Naive thymus-derived CD4-positive, alpha-beta T cell (primary cell): ENCODE measurements around the gene LTA. TPM values are rescaled to one million over a fixed set of nuclear protein-coding genes. Genes with fewer than 3 reads are reported as not detected.
A peak's percentile ranks its signal among the peaks of the same experiment; 100 is the strongest.

ENCODE experiments used
- ATAC-seq: fragments of 150-1000 bp; cut with Tn5 transposase; 2 replicates; pipeline ENCODE4 v1.10.0; 2021; ENCODE audit warnings: mild to moderate bottlenecking, moderate library complexity
- CTCF ChIA-PET: fragments of 350-600 bp; sonication (Branson Sonifier 250); formaldehyde crosslinking; loops from one replicate; lab custom pipeline; 2021; ENCODE audit warnings: antibody characterized with exemption; lab: Charles Lee
- POLR2A ChIA-PET: fragments of 350-600 bp; sonication (Branson Sonifier 250); formaldehyde crosslinking; loops from one replicate; lab custom pipeline; 2021; ENCODE audit warnings: antibody characterized with exemption, inconsistent platforms; lab: Charles Lee
- DNase-seq, 9 donors: peaks; one replicate each; pipeline versions ENCODE4 v3.0.0 to v3.0.0-alpha.2; 2020 to 2022; ENCODE audit warnings: mixed read lengths in 1 of 9
- H3K27ac ChIP-seq: one replicate; pipeline ENCODE4 v1.7.0; 2013; ENCODE audit warnings: mild to moderate bottlenecking, low read depth, low read length, moderate library complexity
- H3K27me3 ChIP-seq, 2 donors: one replicate each; pipeline ENCODE4 v1.7.0; 2013; ENCODE audit warnings: low read length in 2 of 2, mild to moderate bottlenecking in 2 of 2, moderate library complexity in 2 of 2; ENCODE audit not compliant: control insufficient read depth in 2 of 2, insufficient read depth in 2 of 2
- H3K36me3 ChIP-seq, 3 experiments: 1 replicate in 2 of 3; 2 replicates in 1 of 3; pipeline ENCODE4 v1.7.0; 2013; ENCODE audit warnings: low read length in 3 of 3, mild to moderate bottlenecking in 3 of 3, moderate library complexity in 1 of 3; ENCODE audit not compliant: insufficient read depth in 3 of 3, control insufficient read depth in 2 of 3
- H3K4me1 ChIP-seq, 2 donors: one replicate each; pipeline ENCODE4 v1.7.0; 2013; ENCODE audit warnings: low read length in 2 of 2, mild to moderate bottlenecking in 2 of 2, moderate library complexity in 1 of 2; ENCODE audit not compliant: control insufficient read depth in 2 of 2, insufficient read depth in 2 of 2
- H3K4me3 ChIP-seq: 2 replicates; pipeline ENCODE4 v1.7.0; 2013; ENCODE audit warnings: mild to moderate bottlenecking, low read length
- H3K9me3 ChIP-seq, 3 experiments: 1 replicate in 2 of 3; 2 replicates in 1 of 3; pipeline ENCODE4 v1.7.0; 2013; ENCODE audit warnings: low read length in 3 of 3; ENCODE audit not compliant: control insufficient read depth in 2 of 3
- H3K27ac Mint-ChIP-seq, 9 donors: one replicate each; pipeline ENCODE4 v1.8.0; 2020 to 2022; ENCODE audit warnings: mixed read lengths in 9 of 9, mild to moderate bottlenecking in 8 of 9, moderate library complexity in 5 of 9, inconsistent platforms in 2 of 9
- H3K27me3 Mint-ChIP-seq, 5 donors: one replicate each; pipeline ENCODE4 v1.8.0; 2021 to 2022; ENCODE audit warnings: mixed read lengths in 5 of 5, mild to moderate bottlenecking in 1 of 5
- H3K36me3 Mint-ChIP-seq, 5 donors: one replicate each; pipeline ENCODE4 v1.8.0; 2020 to 2022; ENCODE audit warnings: mixed read lengths in 5 of 5, mild to moderate bottlenecking in 3 of 5, inconsistent platforms in 1 of 5
- H3K4me1 Mint-ChIP-seq, 7 donors: one replicate each; pipeline ENCODE4 v1.8.0; 2020 to 2022; ENCODE audit warnings: mixed read lengths in 7 of 7, mild to moderate bottlenecking in 3 of 7, inconsistent platforms in 1 of 7
- H3K4me3 Mint-ChIP-seq, 10 donors: one replicate each; pipeline ENCODE4 v1.8.0; 2020 to 2022; ENCODE audit warnings: mild to moderate bottlenecking in 10 of 10, mixed read lengths in 10 of 10, moderate library complexity in 6 of 10, inconsistent platforms in 2 of 10
- H3K9me3 Mint-ChIP-seq, 11 donors: one replicate each; pipeline ENCODE4 v1.8.0; 2020 to 2022; ENCODE audit warnings: mixed read lengths in 11 of 11, mild to moderate bottlenecking in 4 of 11, inconsistent platforms in 1 of 11, moderate library complexity in 1 of 11
- intact Hi-C, 2 donors: fragments of 100-400 bp; cut with micrococcal nuclease; formaldehyde crosslinking; loops; one replicate each; pipeline ENCODE4 v1.15.1; 2023
- polyA plus RNA-seq, 2 donors: library from polyadenylated mRNA; unstranded; fragments of 300-500 nt; fragmentation: Illumina TruSeq; gene quantifications; one replicate each; pipeline ENCODE4 v1.2.3, GENCODE V29; 2021
- total RNA-seq, 6 experiments: library from RNA in 5 of 6; stranded (reverse) in 5 of 6; gene quantifications; 1 replicate in 5 of 6; 2 replicates in 1 of 6; pipeline ENCODE4 v1.2.3 and lab custom pipeline; 2021 to 2026

The LTA gene
- total and polyA plus RNA-seq, 7 experiments from 2014 or later, result 12.3 to 110 (median 20.7) TPM

DNA sequence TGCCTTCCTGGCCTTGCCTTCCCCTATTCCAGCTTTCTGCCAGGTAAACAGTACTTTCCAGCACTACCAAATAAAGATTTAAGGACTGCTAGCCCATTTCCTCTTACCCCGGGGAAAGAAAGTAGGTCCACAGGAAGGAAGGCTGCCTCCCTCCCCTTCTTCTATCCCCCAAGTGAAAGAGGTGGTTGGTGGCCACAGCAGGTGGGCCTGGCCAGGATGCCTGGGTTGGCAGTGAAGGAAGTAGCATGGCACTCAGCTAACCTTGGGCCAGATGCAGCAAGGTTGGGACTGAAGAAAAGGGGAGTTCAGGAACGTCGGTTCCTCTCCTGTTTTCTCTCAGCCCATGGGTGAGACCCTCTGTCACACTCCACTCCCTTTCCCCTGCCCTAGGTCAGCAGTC lies 15.8 kb upstream of the LTA start:
- POLR2A ChIA-PET, result interaction anchor here (0.6 to 53.8 kb wide), 5 partner anchors 9 to 96 kb away, joined by 3 to 3078 read pairs (median 5); partner anchors contain the start of genes AIF1, BAG6, LST1 and LTA
- CTCF ChIA-PET, result interaction anchor here (0.7 to 13.5 kb wide), 3 partner anchors 24 to 41 kb away, joined by 3 to 298 read pairs (median 57); partner anchors contain the start of genes LST1, LTB, NCR3 and TNF
- peak overlapping the region in 2 of 9 donors; percentile 12 to 21 for H3K27ac Mint-ChIP-seq
- Histone ChIP-seq H3K9me3 (no peaks in the 10 kb centered on the region), H3K4me1 (peaks cover 43 to 50% of the 10 kb centered on the region in 2 donors), H3K27ac (no peak overlapping the region), H3K27me3 (no peaks in the 10 kb centered on the region), H3K36me3 (no peaks in the 10 kb centered on the region), H3K4me3 (no peak overlapping the region)
- H3K4me3 Mint-ChIP-seq, result no peak overlapping the region
- peaks cover 36 to 59% (median 52%) of the 10 kb centered on the region in 7 donors for H3K4me1 Mint-ChIP-seq
- peaks cover 0 to 2% (median 0%) of the 10 kb centered on the region in 5 donors for H3K27me3 Mint-ChIP-seq
- intact Hi-C loops, result no loop called here
- no peak for ATAC-seq
- DNase-seq, result no peak
- H3K36me3 Mint-ChIP-seq, result peaks cover 5 to 37% (median 8%) of the 10 kb centered on the region in 5 donors
- H3K9me3 Mint-ChIP-seq, result no peaks in the 10 kb centered on the region

DNA sequence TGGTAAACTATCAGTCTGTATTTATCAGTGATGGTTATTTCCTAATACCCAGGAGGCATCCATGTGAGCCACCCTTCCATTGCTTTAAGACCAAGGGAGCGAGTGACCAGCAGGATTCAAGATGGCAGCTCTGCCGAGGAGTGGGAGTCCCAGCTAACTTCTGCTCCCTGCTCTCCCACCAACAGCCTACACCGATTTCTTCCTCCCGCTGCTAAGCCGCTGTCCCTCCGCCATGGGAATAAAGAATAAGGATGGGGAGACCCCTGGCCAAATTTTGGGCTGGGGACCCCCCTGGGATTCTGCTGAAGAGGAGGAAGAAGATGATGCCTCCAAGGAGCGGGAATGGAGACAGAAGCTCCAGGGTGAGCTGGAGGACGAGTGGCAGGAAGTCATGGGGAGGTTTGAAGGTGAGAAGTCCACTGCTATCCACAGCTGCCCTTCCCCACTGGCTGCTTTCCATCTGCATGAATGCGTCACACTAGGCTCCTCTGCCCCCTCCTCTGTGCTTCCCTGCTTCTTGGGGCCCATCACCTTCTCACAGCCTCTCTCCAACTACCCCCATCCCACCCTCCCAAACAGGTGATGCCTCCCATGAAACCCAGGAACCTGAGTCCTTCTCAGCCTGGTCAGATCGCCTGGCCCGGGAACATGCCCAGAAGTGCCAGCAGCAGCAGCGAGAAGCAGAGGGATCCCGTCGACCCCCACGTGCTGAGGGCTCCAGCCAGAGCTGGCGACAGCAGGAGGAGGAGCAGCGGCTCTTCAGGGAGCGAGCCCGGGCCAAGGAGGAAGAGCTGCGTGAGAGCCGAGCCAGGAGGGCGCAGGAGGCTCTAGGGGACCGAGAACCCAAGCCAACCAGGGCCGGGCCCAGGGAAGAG lies 14.4 kb upstream of the LTA start:
- no peak for ATAC-seq
- DNase-seq, result no peak
- peak overlapping the region in 7 of 10 donors; percentile 13 to 87 (median 75) for H3K4me3 Mint-ChIP-seq
- peaks cover 5 to 41% (median 8%) of the 10 kb centered on the region in 5 donors for H3K36me3 Mint-ChIP-seq
- no peaks in the 10 kb centered on the region for H3K9me3 ChIP-seq
- H3K36me3 ChIP-seq, result no peaks in the 10 kb centered on the region
- peaks cover 42 to 60% of the 10 kb centered on the region in 2 donors for H3K4me1 ChIP-seq
- H3K27me3 ChIP-seq, result no peaks in the 10 kb centered on the region
- intact Hi-C loops, result loop anchor here (2.0 kb wide), 2 partner anchors 17 to 23 kb away; partner anchors contain the start of gene TNF (in 1 of the 2)
- ChIA-PET POLR2A (interaction anchor here (0.6 to 53.8 kb wide), 4 partner anchors 9 to 38 kb away, joined by 3 to 3078 read pairs (median 10); partner anchors contain the start of genes AIF1, DDX39B, LST1 and LTA), CTCF (interaction anchor here (0.7 to 13.5 kb wide), 4 partner anchors 14 to 40 kb away, joined by 3 to 298 read pairs (median 30); partner anchors contain the start of genes LST1, LTB and TNF)
- H3K27ac Mint-ChIP-seq, result peak overlapping the region in 1 of 9 donors; percentile 89
- H3K27ac ChIP-seq, result peak overlapping the region; percentile 57
- peaks cover 0 to 11% (median 0%) of the 10 kb centered on the region in 5 donors for H3K27me3 Mint-ChIP-seq
- peaks cover 36 to 65% (median 56%) of the 10 kb centered on the region in 7 donors for H3K4me1 Mint-ChIP-seq
- no peaks in the 10 kb centered on the region for H3K9me3 Mint-ChIP-seq
- H3K4me3 ChIP-seq, result no peak overlapping the region

DNA sequence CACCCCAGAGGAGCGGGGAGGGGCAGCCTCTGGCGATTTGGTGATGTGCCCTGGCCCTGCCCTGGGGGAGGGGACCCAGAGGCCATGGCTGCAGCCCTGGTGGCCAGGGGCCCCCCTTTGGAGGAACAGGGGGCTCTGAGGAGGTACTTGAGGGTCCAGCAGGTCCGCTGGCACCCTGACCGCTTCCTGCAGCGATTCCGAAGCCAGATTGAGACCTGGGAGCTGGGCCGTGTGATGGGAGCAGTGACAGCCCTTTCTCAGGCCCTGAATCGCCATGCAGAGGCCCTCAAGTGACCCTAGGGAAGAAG lies 13.8 kb upstream of the LTA start:
- ATAC-seq (no peak), DNase-seq (no peak)
- ChIA-PET CTCF (interaction anchor here (0.7 to 6.5 kb wide), 4 partner anchors 13 to 39 kb away, joined by 3 to 57 read pairs (median 8); partner anchors contain the start of gene LTB), POLR2A (interaction anchor here (0.6 to 53.8 kb wide), 5 partner anchors 9 to 1295 kb away, joined by 3 to 3078 read pairs (median 4); partner anchors contain the start of genes AIF1, DDX39B, LST1 and LTA)
- H3K27me3 Mint-ChIP-seq, result peaks cover 0 to 16% (median 0%) of the 10 kb centered on the region in 5 donors
- peaks cover 42 to 70% (median 58%) of the 10 kb centered on the region in 7 donors for H3K4me1 Mint-ChIP-seq
- peak overlapping the region; percentile 48 for H3K4me3 ChIP-seq
- no peaks in the 10 kb centered on the region for H3K36me3 ChIP-seq
- H3K27ac ChIP-seq, result peak overlapping the region; percentile 57
- intact Hi-C loops, result loop anchor here (2.0 kb wide), 2 partner anchors 17 to 23 kb away; partner anchors contain the start of gene TNF (in 1 of the 2)
- no peaks in the 10 kb centered on the region for H3K27me3 ChIP-seq
- H3K27ac Mint-ChIP-seq, result peak overlapping the region in 8 of 9 donors; percentile 84 to 91 (median 88)
- H3K4me3 Mint-ChIP-seq, result peak overlapping the region in 7 of 10 donors; percentile 66 to 87 (median 82)
- no peaks in the 10 kb centered on the region for H3K9me3 Mint-ChIP-seq
- H3K36me3 Mint-ChIP-seq, result peaks cover 8 to 44% (median 11%) of the 10 kb centered on the region in 5 donors
- no peaks in the 10 kb centered on the region for H3K9me3 ChIP-seq
- H3K4me1 ChIP-seq, result peaks cover 42 to 60% of the 10 kb centered on the region in 2 donors

DNA sequence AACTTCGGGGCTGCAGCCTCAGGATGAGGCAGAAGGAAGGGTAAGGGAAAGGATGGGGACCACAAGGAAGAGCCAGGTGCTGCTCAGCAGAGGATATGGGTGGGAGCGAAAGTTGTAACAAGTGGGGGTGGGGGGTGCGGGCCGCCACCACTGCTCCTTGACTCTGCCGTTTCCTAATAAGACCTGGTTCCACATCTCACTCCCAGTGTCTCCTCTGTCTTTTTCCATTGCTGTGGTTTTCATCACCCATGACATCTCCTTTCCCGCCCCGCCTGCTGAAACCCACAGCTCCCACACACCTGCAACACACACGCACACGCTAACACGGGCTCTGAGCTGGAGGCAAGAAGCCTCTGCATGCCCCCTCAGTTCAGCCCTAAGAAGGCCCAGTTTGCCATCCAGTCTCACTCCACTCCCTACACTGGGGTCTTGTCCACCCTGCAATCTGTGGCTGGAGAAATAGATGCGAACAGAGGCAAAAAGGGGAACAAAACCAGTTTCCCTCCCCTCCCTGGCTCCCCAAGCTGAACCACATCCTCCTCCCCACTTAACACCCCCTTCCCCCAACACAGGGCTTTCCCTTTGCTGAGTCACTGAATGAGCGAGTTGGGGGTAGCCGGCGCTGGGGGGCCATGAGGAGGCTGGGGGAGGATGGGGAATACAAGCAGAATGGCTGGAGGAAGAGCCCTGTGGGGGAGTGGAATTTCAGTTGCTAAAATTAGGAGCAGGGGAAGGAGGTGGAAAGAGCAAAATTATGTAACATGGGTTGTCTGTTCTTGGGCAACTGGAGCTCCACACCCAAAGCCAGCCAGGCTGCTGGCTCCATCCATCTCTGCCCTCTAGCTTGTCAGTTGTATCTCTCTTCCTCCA lies 13.2 kb upstream of the LTA start:
- H3K36me3 Mint-ChIP-seq, result peaks cover 10 to 46% (median 15%) of the 10 kb centered on the region in 5 donors
- CTCF ChIA-PET, result interaction anchor here (0.6 to 6.5 kb wide), 10 partner anchors 9 to 272 kb away, joined by 3 to 57 read pairs (median 4); partner anchors contain the start of genes ATP6V1G2, LTB and NFKBIL1
- Histone ChIP-seq H3K27ac (peak overlapping the region; percentile 57), H3K27me3 (no peaks in the 10 kb centered on the region), H3K4me1 (peaks cover 42 to 60% of the 10 kb centered on the region in 2 donors), H3K4me3 (peak overlapping the region; percentile 48), H3K36me3 (peaks cover 0 to 3% (median 0%) of the 10 kb centered on the region in 3 experiments), H3K9me3 (no peaks in the 10 kb centered on the region)
- H3K4me3 Mint-ChIP-seq, result peak overlapping the region; percentile 66 to 87 (median 82)
- no peaks in the 10 kb centered on the region for H3K9me3 Mint-ChIP-seq
- peaks cover 0 to 20% (median 0%) of the 10 kb centered on the region in 5 donors for H3K27me3 Mint-ChIP-seq
- intact Hi-C loops, result loop anchor here (1.0 to 2.0 kb wide), 4 partner anchors 9 to 22 kb away; partner anchors contain the start of genes LTA (in 1 of the 2) and TNF (in 1 of the 2)
- H3K27ac Mint-ChIP-seq, result peak overlapping the region; percentile 84 to 92 (median 88)
- H3K4me1 Mint-ChIP-seq, result peaks cover 46 to 74% (median 61%) of the 10 kb centered on the region in 7 donors
- POLR2A ChIA-PET, result interaction anchor here (0.6 to 53.8 kb wide), 8 partner anchors 8 to 1295 kb away, joined by 3 to 3078 read pairs (median 3); partner anchors contain the start of genes AIF1, DDX39B, LST1 and LTA
- peak; percentile 78 for ATAC-seq
- DNase-seq, result peak in 8 of 9 donors; percentile 51 to 75 (median 56)

DNA sequence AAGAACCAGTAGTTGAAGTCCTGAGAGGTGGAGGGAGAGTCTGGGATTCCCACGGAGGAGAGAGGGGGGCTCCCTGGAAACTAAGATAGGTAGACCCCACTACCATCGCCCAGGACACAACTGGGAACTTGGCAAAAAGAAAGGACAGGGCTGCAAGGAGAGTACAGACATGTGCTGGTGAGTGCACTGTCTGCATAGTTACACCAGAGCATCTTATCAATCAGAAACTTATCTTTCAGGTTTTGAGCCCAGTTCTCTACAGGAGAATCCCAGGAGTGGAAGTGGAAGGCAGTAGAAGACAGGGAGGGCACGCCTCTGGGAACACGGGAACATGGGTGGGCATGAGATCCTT lies 12.5 kb upstream of the LTA start:
- peak overlapping the region; percentile 57 for H3K27ac ChIP-seq
- intact Hi-C loops, result loop anchor here (1.0 to 2.0 kb wide), 4 partner anchors 9 to 21 kb away; partner anchors contain the start of genes LTA (in 1 of the 2) and TNF (in 1 of the 2)
- Mint-ChIP-seq H3K9me3 (no peaks in the 10 kb centered on the region), H3K27me3 (peaks cover 0 to 22% (median 0%) of the 10 kb centered on the region in 5 donors), H3K4me3 (peak overlapping the region; percentile 66 to 87 (median 82)), H3K4me1 (peaks cover 50 to 76% (median 62%) of the 10 kb centered on the region in 7 donors), H3K27ac (peak overlapping the region; percentile 84 to 92 (median 89)), H3K36me3 (peaks cover 12 to 46% (median 17%) of the 10 kb centered on the region in 5 donors)
- CTCF ChIA-PET, result interaction anchor here (0.8 to 6.5 kb wide), 8 partner anchors 8 to 271 kb away, joined by 3 to 57 read pairs (median 4); partner anchors contain the start of genes ATP6V1G2, LTB and NFKBIL1
- H3K36me3 ChIP-seq, result peaks cover 0 to 5% (median 0%) of the 10 kb centered on the region in 3 experiments
- no peaks in the 10 kb centered on the region for H3K9me3 ChIP-seq
- DNase-seq (no peak), ATAC-seq (peak; percentile 1)
- H3K4me3 ChIP-seq, result peak overlapping the region; percentile 48
- H3K27me3 ChIP-seq, result no peaks in the 10 kb centered on the region
- H3K4me1 ChIP-seq, result peaks cover 42 to 60% of the 10 kb centered on the region in 2 donors
- POLR2A ChIA-PET, result interaction anchor here (0.8 to 53.8 kb wide), 4 partner anchors 9 to 36 kb away, joined by 3 to 3078 read pairs (median 10); partner anchors contain the start of genes AIF1, DDX39B, LST1 and LTA
